Mesenchymal stem cell (in vitro differentiated cells and primary cell): ENCODE results near the gene ZNF362.

Source experiments
- DNase-seq: peaks from one replicate; pipeline ENCODE4 v3.0.0-alpha.2; 2013
- H2AFZ ChIP-seq: one replicate; pipeline ENCODE4 v1.6.1; 2013; ENCODE audit warnings: low read depth, mild to moderate bottlenecking, control low read depth, inconsistent platforms, low read length, moderate library complexity
- H2AK5ac ChIP-seq: 2 replicates; pipeline ENCODE4 v1.6.1; 2013; ENCODE audit warnings: low read length, moderate library complexity, mild to moderate bottlenecking, inconsistent platforms; ENCODE audit not compliant: severe bottlenecking
- H2BK120ac ChIP-seq: one replicate; pipeline ENCODE4 v1.6.1; 2013; ENCODE audit warnings: low read depth, mild to moderate bottlenecking, inconsistent platforms, low read length, moderate library complexity
- H2BK12ac ChIP-seq, 2 experiments: one replicate each; pipeline ENCODE4 v1.6.1; 2013; ENCODE audit warnings: inconsistent platforms in 2 of 2, low read length in 2 of 2, mild to moderate bottlenecking in 2 of 2, moderate library complexity in 2 of 2, control low read depth in 1 of 2
- H2BK15ac ChIP-seq: one replicate; pipeline ENCODE4 v1.6.1; 2013; ENCODE audit warnings: mild to moderate bottlenecking, low read depth, inconsistent platforms; ENCODE audit not compliant: poor library complexity, severe bottlenecking
- H2BK5ac ChIP-seq: 2 replicates; pipeline ENCODE4 v1.6.1; 2013; ENCODE audit warnings: low read depth, mild to moderate bottlenecking, low read length, control low read depth, inconsistent platforms; ENCODE audit not compliant: poor library complexity, severe bottlenecking
- H3K14ac ChIP-seq, 2 experiments: one replicate each; pipeline ENCODE4 v1.6.1; 2013; ENCODE audit warnings: inconsistent platforms in 2 of 2, low read length in 2 of 2, control low read depth in 1 of 2, mild to moderate bottlenecking in 1 of 2, moderate library complexity in 1 of 2
- H3K18ac ChIP-seq, 2 experiments: one replicate each; pipeline ENCODE4 v1.6.1; 2013; ENCODE audit warnings: inconsistent platforms in 2 of 2, low read length in 2 of 2, control low read depth in 1 of 2, low read depth in 1 of 2, mild to moderate bottlenecking in 1 of 2
- H3K23ac ChIP-seq, 2 experiments: one replicate each; pipeline ENCODE4 v1.6.1; 2013; ENCODE audit warnings: inconsistent platforms in 2 of 2, low read length in 2 of 2, mild to moderate bottlenecking in 2 of 2, moderate library complexity in 2 of 2, control low read depth in 1 of 2
- H3K27ac ChIP-seq: 2 replicates; pipeline ENCODE4 v1.5.1; 2013; ENCODE audit warnings: mild to moderate bottlenecking, moderate library complexity, low read length, control low read depth, inconsistent platforms; ENCODE audit not compliant: poor library complexity, severe bottlenecking
- H3K27me3 ChIP-seq, 2 experiments: 2 replicates each; pipeline versions ENCODE4 v1.6.1 to v1.7.0; 2013; ENCODE audit warnings: low read length in 2 of 2, mild to moderate bottlenecking in 2 of 2, moderate library complexity in 2 of 2, control low read depth in 1 of 2, inconsistent platforms in 1 of 2; ENCODE audit not compliant: control insufficient read depth in 1 of 2, insufficient read depth in 1 of 2
- H3K36me3 ChIP-seq, 2 experiments: 2 replicates each; pipeline versions ENCODE4 v1.6.1 to v1.7.0; 2013; ENCODE audit warnings: low read length in 2 of 2, control low read depth in 1 of 2, inconsistent platforms in 1 of 2, low read depth in 1 of 2, mild to moderate bottlenecking in 1 of 2; ENCODE audit not compliant: insufficient read depth in 2 of 2, control insufficient read depth in 1 of 2
- H3K4ac ChIP-seq, 2 experiments: one replicate each; pipeline ENCODE4 v1.6.1; 2013; ENCODE audit warnings: inconsistent platforms in 2 of 2, low read length in 2 of 2, mild to moderate bottlenecking in 2 of 2, moderate library complexity in 2 of 2, control low read depth in 1 of 2, low read depth in 1 of 2
- H3K4me1 ChIP-seq: 2 replicates; pipeline ENCODE4 v1.6.1; 2013; ENCODE audit warnings: low read depth, low read length, control low read depth; ENCODE audit not compliant: control insufficient read depth, insufficient read depth
- H3K4me2 ChIP-seq: 2 replicates; pipeline ENCODE4 v1.6.1; 2013; ENCODE audit warnings: low read length, mild to moderate bottlenecking, inconsistent platforms; ENCODE audit not compliant: poor library complexity, severe bottlenecking
- H3K4me3 ChIP-seq, 2 experiments: 2 replicates each; pipeline versions ENCODE4 v1.5.1 to v1.7.0; 2013; ENCODE audit warnings: low read length in 2 of 2, mild to moderate bottlenecking in 2 of 2, control low read depth in 1 of 2, low read depth in 1 of 2; ENCODE audit not compliant: insufficient read depth in 1 of 2
- H3K79me1 ChIP-seq: replicated peaks from 2 replicates; pipeline ENCODE4 v1.6.1; 2013; ENCODE audit warnings: mild to moderate bottlenecking, control low read depth, low read length, inconsistent platforms; ENCODE audit not compliant: poor library complexity, severe bottlenecking
- H3K9ac ChIP-seq: 2 replicates; pipeline ENCODE4 v1.7.0; 2013; ENCODE audit warnings: mild to moderate bottlenecking, low read length, moderate library complexity
- H3K9me3 ChIP-seq: 2 replicates; pipeline ENCODE4 v1.7.0; 2013; ENCODE audit warnings: mild to moderate bottlenecking, low read length; ENCODE audit not compliant: control insufficient read depth
- H4K8ac ChIP-seq: one replicate; pipeline ENCODE4 v1.6.1; 2013; ENCODE audit warnings: inconsistent platforms, mild to moderate bottlenecking, low read length, moderate library complexity
- H4K91ac ChIP-seq: one replicate; pipeline ENCODE4 v1.6.1; 2013; ENCODE audit warnings: mild to moderate bottlenecking, low read length, inconsistent platforms
- WGBS: methylation state at CpG from one replicate; pipeline ENCODE4 v1.1.7; 2013; ENCODE audit warnings: mixed read lengths; 5-methylcytosine and 5-hydroxymethylcytosine counted together

Gene ZNF362

DNA sequence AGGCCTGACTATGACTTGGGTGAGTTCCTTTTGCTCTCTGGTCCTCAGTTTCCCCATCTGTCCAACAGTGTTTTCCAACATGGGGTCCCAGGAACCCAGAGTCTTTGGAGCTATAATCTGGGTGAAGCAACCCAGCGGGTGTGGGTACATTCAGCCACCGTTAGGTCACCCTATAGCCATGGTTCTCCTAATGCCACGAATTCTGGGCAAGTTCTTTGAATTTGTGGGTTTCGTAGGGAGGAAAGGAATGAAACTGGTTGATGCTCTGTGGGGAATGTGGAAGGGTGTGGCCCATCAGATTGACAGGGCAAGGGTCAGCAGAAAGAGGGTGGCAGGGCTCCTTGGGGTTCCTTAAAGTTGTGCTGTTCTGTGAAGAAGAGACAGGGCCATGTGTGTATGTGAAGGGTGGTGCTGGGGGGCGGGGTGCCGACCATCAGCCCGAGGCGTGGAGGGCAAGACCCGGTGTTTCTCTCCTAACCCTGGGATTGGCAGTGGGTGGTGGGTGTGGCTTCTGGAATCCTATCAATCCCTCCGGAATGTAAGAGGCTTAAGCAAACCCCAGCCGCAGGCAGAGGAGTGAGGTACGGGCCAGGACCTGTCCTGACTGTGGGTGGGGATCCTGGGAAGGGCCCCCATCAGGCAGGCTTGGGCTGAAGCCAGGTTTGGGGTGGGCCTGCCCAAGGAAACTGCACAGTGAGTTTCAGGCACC is 35.5 kb upstream of the ZNF362 start:
- Histone ChIP-seq H3K9me3 (peaks cover 11% of the 10 kb centered on the region), H2BK12ac (peak overlapping the region in 1 of 2 experiments; percentile 22)
- DNase-seq = no peak

GRCh38 chr1:33221385-33221758 is 34.9 kb upstream of the ZNF362 start:
- Histone ChIP-seq H2BK120ac (no peak overlapping the region), H3K9me3 (peaks cover 11% of the 10 kb centered on the region), H2BK12ac (no peak overlapping the region), H2AFZ (no peak overlapping the region), H3K27ac (no peak overlapping the region), H2BK15ac (no peak overlapping the region), H3K9ac (no peak overlapping the region), H3K4me1 (peaks cover 13% of the 10 kb centered on the region), H3K18ac (no peak overlapping the region), H2BK5ac (no peak overlapping the region), H3K79me1 (no peaks in the 10 kb centered on the region), H2AK5ac (no peak overlapping the region), H3K14ac (no peak overlapping the region), H3K36me3 (no peaks in the 10 kb centered on the region), H3K27me3 (no peaks in the 10 kb centered on the region), H3K4me2 (no peak overlapping the region), H3K23ac (no peak overlapping the region), H3K4me3 (no peak overlapping the region), H4K91ac (no peak overlapping the region), H4K8ac (no peak overlapping the region), H3K4ac (no peak overlapping the region)
- WGBS = 100% methylated on average over 1 of the region's 2 CpGs
- peak; percentile 21 for DNase-seq

More for the DNA sequence above, 35.5 kb upstream of the ZNF362 start:
- H3K18ac ChIP-seq = no peak overlapping the region
- H4K91ac ChIP-seq = no peak overlapping the region
- H4K8ac ChIP-seq = peak overlapping the region; percentile 24
- 56% methylated on average over 12 of the region's 12 CpGs for WGBS
- H3K4me1 ChIP-seq = peaks cover 13% of the 10 kb centered on the region
- H3K4me2 ChIP-seq = no peak overlapping the region
- H2BK5ac ChIP-seq = no peak overlapping the region
- H3K27ac ChIP-seq = no peak overlapping the region
- no peak overlapping the region for H2BK15ac ChIP-seq
- no peak overlapping the region for H2AK5ac ChIP-seq
- no peaks in the 10 kb centered on the region for H3K79me1 ChIP-seq
- H2BK120ac ChIP-seq = no peak overlapping the region
- H3K23ac ChIP-seq = no peak overlapping the region
- H3K4me3 ChIP-seq = no peak overlapping the region
- no peak overlapping the region for H3K9ac ChIP-seq
- no peak overlapping the region for H3K14ac ChIP-seq
- H2AFZ ChIP-seq = no peak overlapping the region
- no peak overlapping the region for H3K4ac ChIP-seq
- H3K36me3 ChIP-seq = no peaks in the 10 kb centered on the region
- H3K27me3 ChIP-seq = no peaks in the 10 kb centered on the region

- Histone ChIP-seq H3K36me3 (no peaks in the 10 kb centered on the region), H3K27ac (no peak overlapping the region), H3K4me2 (no peak overlapping the region), H3K4me1 (peaks cover 13% of the 10 kb centered on the region), H3K9ac (no peak overlapping the region), H3K27me3 (peaks cover 0 to 1% of the 10 kb centered on the region in 2 experiments), H3K14ac (no peak overlapping the region), H2BK5ac (no peak overlapping the region), H4K8ac (no peak overlapping the region), H3K23ac (no peak overlapping the region), H2AFZ (no peak overlapping the region), H3K4me3 (no peak overlapping the region), H3K18ac (no peak overlapping the region), H2BK120ac (no peak overlapping the region), H4K91ac (no peak overlapping the region), H3K4ac (no peak overlapping the region), H3K9me3 (peaks cover 11% of the 10 kb centered on the region), H2BK15ac (no peak overlapping the region), H2BK12ac (no peak overlapping the region), H2AK5ac (no peak overlapping the region), H3K79me1 (no peaks in the 10 kb centered on the region)
- WGBS = 92% methylated on average over 1 of the region's 1 CpG
- no peak for DNase-seq
Observed at GRCh38 chr1:33222381-33222780, 33.9 kb upstream of the ZNF362 start.

DNA sequence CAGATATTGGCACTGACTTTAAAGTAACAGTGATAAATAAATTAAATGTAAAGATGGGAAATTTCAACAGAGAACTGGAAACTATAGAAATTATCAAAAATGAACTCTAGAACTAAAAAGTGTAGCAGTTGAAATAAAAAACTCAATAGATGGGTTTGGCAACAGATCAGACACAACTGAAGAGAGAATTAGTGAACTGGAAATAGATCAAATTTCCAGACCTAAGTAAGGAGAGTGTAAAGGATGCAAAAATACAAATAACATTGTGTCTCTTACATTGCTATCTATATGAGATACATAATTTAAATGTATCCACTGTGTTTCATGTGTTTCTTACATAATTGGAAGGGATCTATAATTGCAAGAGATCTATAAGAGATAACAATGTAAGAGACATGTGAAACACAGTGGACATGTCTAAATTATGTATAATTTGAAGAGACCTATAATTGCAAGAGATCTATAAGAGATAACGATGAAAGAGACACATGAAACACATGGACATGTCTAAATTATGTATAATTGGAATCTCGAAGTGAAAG is 32.1 kb upstream of the ZNF362 start:
- Histone ChIP-seq H2BK120ac (no peak overlapping the region), H3K79me1 (no peaks in the 10 kb centered on the region), H2AK5ac (no peak overlapping the region), H3K9me3 (peaks cover 11% of the 10 kb centered on the region), H2BK15ac (no peak overlapping the region), H2AFZ (no peak overlapping the region), H3K27ac (no peak overlapping the region), H3K27me3 (peaks cover 0 to 6% of the 10 kb centered on the region in 2 experiments), H3K18ac (no peak overlapping the region), H3K9ac (no peak overlapping the region), H3K23ac (no peak overlapping the region), H4K91ac (no peak overlapping the region), H3K36me3 (no peaks in the 10 kb centered on the region), H4K8ac (no peak overlapping the region), H2BK12ac (no peak overlapping the region), H3K4me1 (peaks cover 13% of the 10 kb centered on the region), H3K4me2 (no peak overlapping the region), H2BK5ac (no peak overlapping the region), H3K14ac (no peak overlapping the region), H3K4me3 (no peak overlapping the region), H3K4ac (no peak overlapping the region)
- no peak for DNase-seq
- WGBS = 63% methylated on average over 2 of the region's 2 CpGs
